Activated CD8-positive, alpha-beta memory T cell treated with anti-CD3 and anti-CD28 coated beads, Interleukin-2, amount 50 U/mL, for 4 hours (primary cell): ENCODE measurements around the gene SNED1.

Source experiments
- DNase-seq: peaks from one replicate; pipeline ENCODE4 v3.0.0-alpha.2; 2020

The SNED1 gene

GRCh38 chr2:240992572-240993291 is 5.7 kb upstream of the SNED1 start:
- DNase-seq = peak; percentile 24

GRCh38 chr2:240993446-240994170 is 4.8 kb upstream of the SNED1 start:
- DNase-seq = no peak

- DNase-seq = no peak
Observed at GRCh38 chr2:240994171-240994896, 4.1 kb upstream of the SNED1 start.

GRCh38 chr2:240995041-240996021 is 3.1 kb upstream of the SNED1 start:
- DNase-seq = peak; percentile 8

- DNase-seq = peak; percentile 11
Observed at GRCh38 chr2:240996161-240996833, 2.1 kb upstream of the SNED1 start.

- DNase-seq = no peak
Observed at GRCh38 chr2:240996834-240997140, 1.6 kb upstream of the SNED1 start.

GRCh38 chr2:240997141-240997855 is 1.1 kb upstream of the SNED1 start:
- peak; percentile 13 for DNase-seq

- DNase-seq = no peak
Observed at GRCh38 chr2:240998706-240998994, 232 bp downstream of the SNED1 start.

GRCh38 chr2:240998995-240999791 is 775 bp downstream of the SNED1 start:
- DNase-seq = peak; percentile 15

- peak; percentile 14 for DNase-seq
Observed at GRCh38 chr2:240999873-241000541, 1.6 kb downstream of the SNED1 start.

GRCh38 chr2:241000831-241001321 is 2.5 kb downstream of the SNED1 start:
- peak; percentile 8 for DNase-seq

GRCh38 chr2:241001413-241002274 is 3.2 kb downstream of the SNED1 start:
- DNase-seq = no peak

- peak; percentile 11 for DNase-seq
Observed at GRCh38 chr2:241002275-241003046, 4.0 kb downstream of the SNED1 start.

- no peak for DNase-seq
Observed at GRCh38 chr2:241003047-241003360, 4.6 kb downstream of the SNED1 start.

GRCh38 chr2:241003369-241003768 is 5.0 kb downstream of the SNED1 start:
- no peak for DNase-seq

- DNase-seq = no peak
Observed at GRCh38 chr2:241003830-241004564, 5.6 kb downstream of the SNED1 start.

GRCh38 chr2:241005569-241005968 is 7.2 kb downstream of the SNED1 start:
- DNase-seq = no peak

GRCh38 chr2:241006412-241006811 is 8.0 kb downstream of the SNED1 start:
- no peak for DNase-seq
